SK-N-MC (cell line): ENCODE results near the gene TPSAB1.

Experiments
- DNase-seq: peaks from one replicate; pipeline ENCODE4 v3.0.0-alpha.2; 2011; ENCODE audit warnings: low read depth, low spot score
- H3K27ac ChIP-seq: fragments of 200-600 bp; sonication (generic); 2 replicates; pipeline ENCODE4 v1.5.1; 2016; ENCODE audit warnings: mixed run types
- H3K36me3 ChIP-seq: fragments of 200-600 bp; sonication (generic); 2 replicates; pipeline ENCODE4 v1.6.1; 2017; ENCODE audit warnings: antibody characterized with exemption, low read length, mixed read lengths; ENCODE audit not compliant: insufficient read depth
- H3K4me3 ChIP-seq: fragments of 200-600 bp; sonication (generic); 2 replicates; pipeline ENCODE4 v1.5.1; 2016
- H3K9ac ChIP-seq: fragments of 200-600 bp; sonication (generic); 2 replicates; pipeline ENCODE4 v1.8.0; 2017; ENCODE audit warnings: mixed run types, mixed read lengths; ENCODE audit not compliant: insufficient read length
- H3K9me3 ChIP-seq: fragments of 200-600 bp; sonication (generic); 2 replicates; pipeline ENCODE4 v1.6.1; 2017; ENCODE audit warnings: low read depth, mild to moderate bottlenecking, antibody characterized with exemption, low read length, moderate library complexity, mixed read lengths
- EZH2 ChIP-seq: fragments of 200-600 bp; sonication (generic); IDR thresholded peaks from one replicate; pipeline ENCODE4 v1.6.1; 2017; ENCODE audit warnings: antibody characterized with exemption
- FOXP2 ChIP-seq: optimal IDR thresholded peaks from 2 replicates; pipeline ENCODE3; 2011; ENCODE audit warnings: mild to moderate bottlenecking, moderate library complexity; ENCODE audit not compliant: insufficient read depth; ENCODE audit errors: extremely low read length, control extremely low read depth
- POLR2AphosphoS5 ChIP-seq: IDR thresholded peaks from 2 replicates; pipeline ENCODE4 v1.6.1; 2012; ENCODE audit warnings: mild to moderate bottlenecking, low read depth, low read length, borderline replicate concordance

TPSAB1 gene

DNA sequence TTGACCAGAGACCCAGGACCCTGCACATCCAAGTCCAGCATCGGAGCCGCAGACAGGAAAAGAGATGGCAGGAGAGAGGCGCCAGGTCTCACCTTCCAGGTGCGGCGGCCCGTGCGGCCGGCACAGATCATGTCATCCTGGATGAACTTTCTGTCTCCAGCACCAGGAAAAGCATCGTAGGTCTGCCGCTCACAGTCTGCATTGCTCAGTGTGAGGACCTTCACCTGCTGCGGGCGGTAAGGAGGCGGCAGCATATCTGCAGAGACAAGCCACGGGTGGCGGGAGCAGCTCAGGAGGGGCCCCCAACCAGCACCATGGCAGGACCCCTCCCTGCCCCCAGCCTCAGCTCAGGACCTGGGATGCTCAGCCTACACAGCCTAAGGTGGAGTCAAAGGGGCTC lies 33.3 kb downstream of the TPSAB1 start:
- DNase-seq: no peak
- Histone ChIP-seq H3K4me3 (no peak overlapping the region), H3K9ac (no peak overlapping the region), H3K27ac (no peak overlapping the region), H3K36me3 (no peaks in the 10 kb centered on the region), H3K9me3 (no peaks in the 10 kb centered on the region)
- no peak for TF ChIP-seq POLR2AphosphoS5
- TF ChIP-seq FOXP2: no peak
- TF ChIP-seq EZH2: no peak

DNA sequence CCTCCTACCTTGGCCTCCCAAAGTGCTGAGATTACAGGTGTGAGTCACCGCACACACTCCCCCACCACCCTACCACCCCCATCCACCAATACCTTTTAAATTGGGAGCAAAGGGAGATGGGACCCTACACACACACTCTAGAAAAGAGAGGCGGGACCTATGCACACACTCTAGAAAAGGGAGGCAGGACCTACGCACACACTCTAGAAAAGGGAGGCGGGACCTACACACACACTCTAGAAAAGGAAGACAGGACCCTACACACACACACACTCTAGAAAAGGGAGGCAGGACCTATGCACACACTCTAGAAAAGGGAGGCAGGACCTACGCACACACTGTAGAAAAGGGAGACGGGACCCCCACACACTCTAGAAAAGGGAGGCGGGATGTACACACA lies 34.3 kb downstream of the TPSAB1 start:
- no peak for DNase-seq
- TF ChIP-seq EZH2 (no peak), FOXP2 (no peak), POLR2AphosphoS5 (no peak)

DNA sequence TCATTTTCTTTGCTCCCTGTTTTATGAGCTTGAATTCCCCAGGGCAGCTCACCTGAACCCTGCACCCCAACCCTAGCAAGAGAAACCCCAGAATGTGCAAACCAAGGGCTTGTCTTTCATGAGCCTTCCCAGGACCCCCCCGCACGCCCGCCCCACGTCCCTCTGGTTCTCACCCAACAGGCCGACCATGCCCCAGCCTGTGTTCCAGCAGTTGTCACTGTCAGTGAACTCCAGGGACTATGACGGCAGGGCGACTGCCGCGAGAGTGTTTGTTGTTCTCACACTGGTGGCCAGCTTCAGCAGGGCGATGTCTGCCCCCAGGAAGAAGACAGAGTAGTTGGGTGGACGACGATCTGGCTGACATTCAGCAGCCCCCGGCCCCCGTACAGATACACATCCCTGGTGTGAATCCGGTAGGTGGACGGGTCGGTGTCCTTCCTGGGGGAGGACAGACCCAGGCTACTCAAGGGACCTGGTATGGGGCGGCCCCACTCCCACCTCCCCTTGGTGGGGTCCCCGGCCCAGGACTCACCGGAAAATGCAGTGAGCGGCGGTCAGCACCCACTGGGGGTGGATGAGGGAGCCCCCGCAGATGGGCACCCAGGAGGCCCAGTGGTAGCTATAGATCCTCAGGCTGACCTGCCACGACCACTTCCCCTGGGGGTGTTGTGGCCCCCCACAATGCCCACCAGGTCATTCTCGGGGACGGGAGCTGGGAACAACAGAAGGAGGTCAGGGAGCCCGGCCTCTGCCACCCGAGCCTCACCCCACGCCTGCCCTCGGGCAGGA lies 35.5 kb downstream of the TPSAB1 start:
- no peak overlapping the region for H3K9ac ChIP-seq
- H3K9me3 ChIP-seq: no peaks in the 10 kb centered on the region
- TF ChIP-seq POLR2AphosphoS5: no peak
- no peak for TF ChIP-seq EZH2
- no peak for TF ChIP-seq FOXP2
- H3K27ac ChIP-seq: no peak overlapping the region
- H3K4me3 ChIP-seq: no peak overlapping the region
- DNase-seq: no peak
- H3K36me3 ChIP-seq: no peaks in the 10 kb centered on the region

More for the DNA sequence above, 34.3 kb downstream of the TPSAB1 start:
- Histone ChIP-seq H3K27ac (no peak overlapping the region), H3K9ac (no peak overlapping the region), H3K36me3 (no peaks in the 10 kb centered on the region), H3K9me3 (no peaks in the 10 kb centered on the region), H3K4me3 (no peak overlapping the region)

DNA sequence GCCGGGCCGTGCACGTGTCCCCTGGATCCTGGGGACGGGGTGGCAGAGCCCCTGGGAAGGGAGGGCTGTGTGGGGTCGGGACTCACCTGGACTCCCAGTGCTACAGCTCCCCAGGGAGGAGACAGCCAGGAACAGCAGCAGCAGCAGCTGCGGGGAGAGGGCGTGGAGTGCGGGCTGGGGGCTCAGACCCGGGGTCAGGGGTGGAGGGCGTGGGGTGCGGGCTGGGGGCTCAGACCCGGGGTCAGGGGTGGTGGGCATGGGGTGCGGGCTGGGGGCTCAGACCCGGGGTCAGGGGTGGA lies 36.0 kb downstream of the TPSAB1 start:
- no peak overlapping the region for H3K27ac ChIP-seq
- TF ChIP-seq EZH2 (no peak), FOXP2 (no peak), POLR2AphosphoS5 (no peak)
- no peak overlapping the region for H3K4me3 ChIP-seq
- H3K9me3 ChIP-seq: no peaks in the 10 kb centered on the region
- H3K9ac ChIP-seq: no peak overlapping the region
- DNase-seq: no peak
- H3K36me3 ChIP-seq: no peaks in the 10 kb centered on the region

DNA sequence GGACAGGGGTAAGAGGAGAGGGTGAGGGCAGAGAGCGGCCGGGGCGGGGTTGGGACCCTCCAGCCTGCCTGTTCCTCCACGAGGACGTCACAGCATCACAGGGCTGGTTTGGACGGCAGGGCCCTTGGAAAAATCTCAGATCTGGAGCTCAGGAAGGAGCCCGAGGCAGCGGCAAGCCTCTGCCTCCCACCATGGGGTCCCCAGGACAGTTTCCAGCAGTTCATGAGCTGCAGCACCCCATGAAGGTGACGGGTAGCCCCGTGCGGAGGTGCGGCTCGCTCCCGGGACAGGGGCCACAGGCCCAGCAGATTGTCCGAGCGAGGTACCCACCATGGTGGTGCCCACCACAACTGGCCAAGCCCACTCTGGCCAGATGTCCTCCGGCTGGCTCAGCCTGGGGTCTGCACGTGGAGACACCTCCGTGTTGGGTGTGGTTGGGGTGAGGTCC lies 36.7 kb downstream of the TPSAB1 start:
- no peak overlapping the region for H3K27ac ChIP-seq
- DNase-seq: no peak
- H3K4me3 ChIP-seq: no peak overlapping the region
- TF ChIP-seq FOXP2: no peak
- no peak for TF ChIP-seq EZH2
- TF ChIP-seq POLR2AphosphoS5: no peak
- no peaks in the 10 kb centered on the region for H3K9me3 ChIP-seq
- no peaks in the 10 kb centered on the region for H3K36me3 ChIP-seq
- no peak overlapping the region for H3K9ac ChIP-seq

DNA sequence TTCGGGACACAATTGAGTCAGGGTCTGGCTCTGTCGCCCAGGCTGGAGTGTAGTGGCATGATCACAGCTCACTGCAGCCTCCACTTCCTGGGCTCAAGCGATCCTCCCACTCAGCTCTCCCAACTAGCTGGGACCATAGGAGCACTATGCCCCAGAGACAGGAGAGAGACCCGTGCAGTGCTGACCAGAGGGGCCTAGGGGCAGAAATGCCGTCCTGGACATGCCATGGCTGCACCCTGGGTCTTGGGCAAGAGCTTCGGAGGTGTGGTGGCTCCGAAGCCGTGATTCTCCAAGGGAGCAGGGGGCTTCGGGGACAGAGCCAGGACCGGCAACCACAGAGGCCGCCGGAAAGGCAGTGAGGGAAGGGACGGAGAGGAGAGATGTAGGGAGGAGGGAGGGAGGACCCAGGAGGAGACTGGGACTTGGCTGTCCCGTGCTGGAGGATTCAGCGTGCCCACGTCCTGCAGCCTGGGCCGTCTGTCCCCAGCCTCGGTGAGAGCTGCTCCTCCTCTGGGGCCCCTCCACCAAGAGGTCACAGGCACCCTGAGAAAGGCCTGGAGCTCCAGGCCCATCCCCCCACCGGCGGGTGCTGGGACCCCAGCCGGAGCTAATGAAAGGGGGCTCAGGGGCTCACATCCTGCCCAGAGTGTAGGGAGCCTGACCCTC lies 37.2 kb downstream of the TPSAB1 start:
- no peak for DNase-seq
- TF ChIP-seq POLR2AphosphoS5: no peak
- TF ChIP-seq EZH2: no peak
- no peak for TF ChIP-seq FOXP2
- Histone ChIP-seq H3K9ac (no peak overlapping the region), H3K36me3 (no peaks in the 10 kb centered on the region), H3K9me3 (no peaks in the 10 kb centered on the region), H3K27ac (no peak overlapping the region), H3K4me3 (no peak overlapping the region)

DNA sequence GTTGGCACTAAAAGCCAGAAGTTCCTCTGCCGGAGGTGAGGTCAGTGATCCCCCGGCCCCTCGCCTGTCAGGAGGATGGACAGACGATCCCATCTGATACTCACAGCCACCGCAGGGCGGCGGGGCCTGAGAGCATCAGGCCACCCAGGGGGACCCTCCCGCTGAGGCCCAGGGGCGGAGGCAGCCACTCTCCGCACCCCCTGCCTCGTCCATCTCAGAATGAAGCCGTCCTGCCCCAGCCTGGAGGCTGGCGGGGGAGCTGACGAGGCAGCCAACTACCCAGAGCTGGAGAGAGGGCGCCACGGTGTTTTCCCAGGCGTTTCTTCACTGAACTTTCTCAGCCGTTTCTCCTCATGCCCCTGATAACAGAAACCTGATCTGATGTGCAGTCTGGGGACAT lies 38.0 kb downstream of the TPSAB1 start:
- DNase-seq: no peak
- TF ChIP-seq FOXP2 (no peak), POLR2AphosphoS5 (no peak), EZH2 (no peak)
- Histone ChIP-seq H3K9me3 (no peaks in the 10 kb centered on the region), H3K36me3 (no peaks in the 10 kb centered on the region), H3K9ac (no peak overlapping the region), H3K4me3 (no peak overlapping the region), H3K27ac (no peak overlapping the region)

DNA sequence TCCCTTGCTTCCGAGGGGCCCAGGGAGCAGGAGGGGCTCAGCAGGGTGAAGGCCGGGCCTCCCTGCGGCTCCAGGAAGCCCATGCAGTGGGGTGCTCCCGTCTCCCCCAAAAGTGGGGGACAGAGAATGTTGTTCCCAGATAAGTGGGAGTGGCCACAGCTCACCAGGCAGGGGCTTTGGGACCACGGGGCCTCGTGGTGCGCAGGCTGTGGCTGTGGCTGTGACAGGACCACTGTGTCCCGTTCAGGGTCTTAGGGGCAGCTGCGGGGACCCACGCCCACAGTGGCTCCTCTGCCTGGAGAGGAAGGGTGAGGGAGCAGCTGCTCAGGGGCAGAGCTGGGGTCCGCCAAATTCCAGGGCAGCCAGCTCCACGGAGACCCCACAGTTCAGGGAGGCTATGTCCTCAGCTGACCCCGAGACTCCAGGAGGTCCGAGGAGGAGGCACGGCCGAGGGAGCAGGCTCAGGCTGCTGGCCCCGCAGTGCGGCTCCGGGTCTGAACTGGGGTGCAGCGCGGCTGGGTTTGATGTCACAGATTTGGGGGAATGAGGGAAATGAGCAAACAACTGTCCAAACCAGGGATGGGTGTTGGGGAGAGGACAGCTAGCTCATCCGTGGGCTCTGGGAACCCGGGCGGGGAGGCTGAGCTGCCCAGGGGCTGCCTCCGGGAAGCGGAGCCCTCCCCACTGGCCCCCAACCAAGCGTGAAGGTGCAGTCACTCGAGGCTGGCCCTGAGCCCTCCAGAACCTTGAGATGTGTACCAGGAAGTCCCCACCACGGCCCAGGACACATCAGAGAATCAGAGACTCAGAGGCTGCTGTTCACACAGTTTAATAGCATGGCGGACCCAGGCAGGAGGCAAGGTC lies 38.8 kb downstream of the TPSAB1 start:
- Histone ChIP-seq H3K9me3 (no peaks in the 10 kb centered on the region), H3K36me3 (no peaks in the 10 kb centered on the region), H3K4me3 (no peak overlapping the region), H3K9ac (no peak overlapping the region), H3K27ac (no peak overlapping the region)
- TF ChIP-seq EZH2: no peak
- no peak for TF ChIP-seq FOXP2
- no peak for TF ChIP-seq POLR2AphosphoS5
- DNase-seq: no peak
